Middle frontal gyrus (tissue), 1 donor: Measurements from ENCODE around the gene INCENP.

Source experiments
- DNase-seq: peaks from one replicate; pipeline ENCODE4 v3.0.0-alpha.2; 2015; ENCODE audit warnings: low spot score; ENCODE audit errors: extremely low spot score

INCENP gene

DNA sequence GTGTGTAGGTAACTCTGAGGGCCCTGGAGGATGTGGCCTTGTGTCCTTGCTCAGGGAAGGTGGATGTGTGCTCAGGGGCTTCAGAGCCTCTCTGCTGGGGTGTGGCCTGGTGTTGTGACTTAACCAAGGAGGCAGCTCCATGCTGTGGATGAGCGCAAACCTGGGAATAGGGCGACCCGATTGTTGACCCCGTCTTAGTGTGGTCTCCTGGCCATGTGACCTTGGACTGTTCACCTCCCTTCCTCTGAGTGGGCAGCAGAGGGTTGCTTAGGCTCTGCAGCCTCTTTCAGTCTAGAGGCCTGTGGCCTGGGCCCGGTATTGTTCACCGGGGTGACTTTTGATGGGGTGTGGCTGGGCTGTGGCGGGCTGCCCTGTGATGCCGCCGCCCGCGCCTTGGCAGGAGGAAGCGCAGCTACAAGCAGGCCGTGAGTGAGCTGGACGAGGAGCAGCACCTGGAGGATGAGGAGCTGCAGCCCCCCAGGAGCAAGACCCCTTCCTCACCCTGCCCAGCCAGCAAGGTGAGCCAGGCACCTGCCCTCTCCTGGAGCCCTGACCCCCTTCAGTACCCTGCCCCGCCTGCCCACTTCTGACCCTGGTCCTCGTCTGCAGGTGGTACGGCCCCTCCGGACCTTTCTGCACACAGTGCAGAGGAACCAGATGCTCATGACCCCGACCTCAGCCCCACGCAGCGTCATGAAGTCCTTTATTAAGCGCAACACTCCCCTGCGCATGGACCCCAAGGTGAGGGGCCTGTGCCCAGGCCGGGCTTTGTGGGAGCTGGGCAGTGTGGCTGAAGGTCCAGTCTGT is 16.7 kb downstream of the INCENP start:
- DNase-seq: no peak

DNA sequence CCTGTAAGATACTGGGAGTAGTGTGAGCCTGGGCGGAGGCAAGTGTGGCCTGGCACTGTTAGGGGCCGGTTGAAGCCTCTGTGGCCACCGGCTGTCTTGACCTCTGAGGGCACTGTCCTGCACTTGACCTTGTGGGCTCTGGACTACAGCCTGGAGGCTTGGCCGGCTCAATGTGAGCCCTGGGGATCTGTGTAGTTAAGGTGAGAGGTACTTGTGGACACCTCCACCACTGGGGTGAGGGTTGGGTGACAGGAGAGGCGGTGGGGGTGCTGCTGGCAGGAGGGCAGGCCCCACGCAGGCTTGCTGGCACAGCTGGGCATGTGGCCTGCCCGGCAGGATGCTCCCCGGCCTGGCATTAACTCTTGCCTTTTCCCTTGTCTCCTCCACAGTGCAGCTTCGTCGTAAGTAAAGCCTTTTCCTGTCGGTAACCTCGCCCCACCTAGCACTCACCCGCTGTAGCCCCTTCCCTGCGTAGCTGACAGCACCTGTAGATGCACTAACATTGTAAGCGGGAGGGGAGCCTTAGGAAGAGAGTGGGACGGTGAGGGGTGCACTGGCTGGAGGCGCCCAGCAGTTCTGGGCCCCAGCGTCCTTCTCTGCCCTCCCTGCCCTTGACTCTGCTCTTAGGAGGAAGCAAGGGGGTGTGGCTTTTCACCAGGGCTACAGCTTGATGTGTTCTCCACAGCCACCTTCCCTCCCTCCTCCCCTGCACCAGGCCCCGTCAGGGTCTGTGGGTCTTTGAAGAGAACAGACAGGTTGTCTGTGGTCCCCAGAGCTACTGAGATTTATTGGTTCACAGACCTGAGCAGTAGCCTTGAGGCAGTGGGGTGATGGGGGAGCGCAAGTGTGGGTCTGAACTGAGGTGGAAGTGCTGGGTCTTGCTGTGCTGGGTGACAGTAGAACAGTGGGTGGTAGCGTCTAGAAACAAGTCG is 17.6 kb downstream of the INCENP start:
- DNase-seq: no peak

DNA sequence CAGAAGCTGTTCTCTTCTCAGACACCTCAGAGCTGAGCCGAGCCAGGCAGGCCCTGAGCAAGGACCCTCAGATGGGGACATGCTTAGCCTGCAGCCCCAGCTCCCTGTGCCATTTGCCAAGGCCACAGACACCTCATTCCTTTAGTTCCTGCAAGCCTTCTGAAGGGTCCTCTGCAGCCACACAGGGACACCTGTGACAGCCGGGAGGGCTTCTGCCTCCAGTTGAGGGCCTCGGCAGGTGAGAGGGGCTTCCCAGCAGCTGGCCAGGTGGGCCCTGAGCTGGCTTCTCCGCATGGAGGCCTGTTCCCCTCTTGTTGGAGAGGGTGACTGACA is 18.2 kb downstream of the INCENP start:
- no peak for DNase-seq

GRCh38 chr11:62142921-62143320 is 19.1 kb downstream of the INCENP start:
- no peak for DNase-seq

GRCh38 chr11:62143727-62144126 is 19.9 kb downstream of the INCENP start:
- DNase-seq: no peak

GRCh38 chr11:62144641-62145255 is 20.9 kb downstream of the INCENP start:
- no peak for DNase-seq

DNA sequence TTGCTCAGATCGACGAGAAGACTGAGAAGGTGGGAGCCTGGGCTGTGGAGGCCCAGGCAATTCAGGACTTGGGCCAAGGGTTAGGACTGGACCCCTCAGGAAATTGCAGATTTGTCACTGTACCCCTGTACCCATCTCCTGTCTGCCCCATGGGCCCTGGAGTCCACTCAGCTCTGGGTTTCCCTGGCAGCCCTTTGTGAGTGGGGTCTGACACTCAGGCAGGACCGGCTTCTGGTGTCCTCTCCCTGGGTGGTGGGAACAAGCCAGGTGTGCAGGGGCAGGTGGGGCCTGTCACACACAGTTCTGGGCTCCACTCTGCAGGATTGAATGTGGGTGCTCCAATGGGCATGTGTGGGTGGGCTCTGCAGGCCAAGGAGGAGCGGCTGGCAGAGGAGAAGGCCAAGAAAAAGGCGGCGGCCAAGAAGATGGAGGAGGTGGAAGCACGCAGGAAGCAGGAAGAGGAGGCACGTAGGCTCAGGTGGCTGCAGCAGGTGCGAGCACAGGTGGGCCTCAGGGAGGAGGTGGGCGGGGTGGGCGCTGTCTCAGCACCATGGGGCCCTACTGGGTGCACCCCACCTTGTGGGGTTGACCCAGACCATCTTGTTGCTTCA is 21.6 kb downstream of the INCENP start:
- DNase-seq: no peak

GRCh38 chr11:62146476-62147200 is 22.8 kb downstream of the INCENP start:
- no peak for DNase-seq

- DNase-seq: no peak
Measured at GRCh38 chr11:62147545-62147944, 23.7 kb downstream of the INCENP start.

- no peak for DNase-seq
Measured at GRCh38 chr11:62148271-62148980, 24.6 kb downstream of the INCENP start.

DNA sequence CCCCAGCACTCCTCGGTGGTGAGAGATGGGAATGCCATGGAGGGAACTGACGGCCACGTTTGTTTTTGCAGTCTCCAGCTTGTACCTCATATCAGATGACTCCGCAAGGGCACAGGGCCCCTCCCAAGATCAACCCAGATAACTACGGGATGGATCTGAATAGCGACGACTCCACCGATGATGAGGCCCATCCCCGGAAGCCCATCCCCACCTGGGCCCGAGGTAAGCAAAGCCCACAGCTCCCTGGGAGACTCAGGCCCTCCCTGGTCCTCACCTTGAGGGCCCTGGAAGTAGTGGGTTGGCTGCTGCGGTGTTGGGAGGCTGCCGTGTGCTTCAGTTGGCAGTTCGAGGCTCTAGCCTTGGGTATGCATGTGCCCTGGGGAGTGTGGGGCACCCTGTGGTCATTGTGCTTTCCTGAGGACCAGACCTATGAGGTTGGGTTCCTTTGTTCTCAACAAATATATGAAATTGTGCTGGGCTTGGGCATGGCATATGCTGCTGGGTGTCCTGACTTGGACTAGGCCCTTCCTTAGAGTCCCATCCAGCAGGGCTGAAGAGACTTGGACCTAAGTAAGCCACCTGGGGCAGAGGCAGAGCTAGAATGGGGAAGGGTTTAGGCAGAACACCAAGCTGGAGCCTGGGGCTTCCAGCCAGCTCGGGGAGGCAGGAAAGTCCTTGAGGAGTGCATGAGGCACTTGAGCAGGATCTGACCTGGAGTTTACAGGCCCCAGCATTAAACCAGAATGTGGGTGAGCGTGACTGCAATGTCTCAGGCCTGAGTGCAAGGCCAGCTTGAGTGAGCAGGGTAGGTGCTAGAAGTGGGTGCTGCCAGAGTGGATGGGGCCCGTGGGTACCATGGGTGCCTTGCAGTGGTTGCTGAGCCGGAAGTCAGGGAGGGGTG is 26.4 kb downstream of the INCENP start:
- no peak for DNase-seq

DNA sequence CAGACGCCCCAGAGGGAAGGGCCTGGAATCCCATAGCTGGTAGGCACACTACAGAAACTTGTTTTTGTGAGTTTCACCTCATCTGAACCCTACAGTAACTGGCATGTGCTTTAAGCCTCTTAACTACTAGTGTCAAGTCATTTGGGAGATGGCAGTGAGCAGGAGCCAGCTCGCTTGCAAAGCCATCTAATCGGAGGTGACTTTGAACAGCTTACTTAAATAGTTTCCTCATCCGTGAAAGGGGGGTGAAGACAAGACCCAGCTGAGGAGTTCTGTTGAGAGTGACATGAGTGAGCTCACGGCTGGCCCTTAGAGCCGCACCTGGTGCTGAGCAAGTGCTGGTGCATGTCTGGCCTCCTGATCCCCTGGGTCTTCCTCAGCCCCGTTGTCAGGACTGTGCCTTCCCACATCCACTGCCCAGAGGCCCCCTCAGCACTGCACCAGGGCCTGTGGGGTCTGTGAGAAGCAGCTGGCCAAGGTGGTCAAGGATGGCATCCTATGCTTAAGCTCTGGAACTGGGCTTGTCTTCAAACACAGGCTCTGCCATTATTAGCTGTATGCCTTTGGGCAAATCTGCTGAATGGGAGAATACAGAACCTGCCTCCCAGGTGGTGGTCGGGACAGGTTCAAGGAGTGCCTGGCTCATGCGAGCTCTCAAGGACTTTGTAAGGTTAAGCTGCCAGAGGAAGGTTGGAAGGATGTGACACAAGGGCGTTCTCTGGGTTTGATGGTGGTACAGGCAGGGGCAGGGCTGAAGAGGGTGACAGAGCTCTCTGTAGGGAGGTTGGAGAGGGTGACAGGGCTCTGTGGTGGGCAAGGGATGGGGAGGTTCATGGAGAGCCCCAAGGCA is 27.3 kb downstream of the INCENP start:
- DNase-seq: no peak

- DNase-seq: no peak
Measured at GRCh38 chr11:62151737-62152102, 27.9 kb downstream of the INCENP start.

GRCh38 chr11:62152245-62153086 is 28.7 kb downstream of the INCENP start:
- no peak for DNase-seq

- no peak for DNase-seq
Measured at GRCh38 chr11:62153087-62153395, 29.2 kb downstream of the INCENP start.

DNA sequence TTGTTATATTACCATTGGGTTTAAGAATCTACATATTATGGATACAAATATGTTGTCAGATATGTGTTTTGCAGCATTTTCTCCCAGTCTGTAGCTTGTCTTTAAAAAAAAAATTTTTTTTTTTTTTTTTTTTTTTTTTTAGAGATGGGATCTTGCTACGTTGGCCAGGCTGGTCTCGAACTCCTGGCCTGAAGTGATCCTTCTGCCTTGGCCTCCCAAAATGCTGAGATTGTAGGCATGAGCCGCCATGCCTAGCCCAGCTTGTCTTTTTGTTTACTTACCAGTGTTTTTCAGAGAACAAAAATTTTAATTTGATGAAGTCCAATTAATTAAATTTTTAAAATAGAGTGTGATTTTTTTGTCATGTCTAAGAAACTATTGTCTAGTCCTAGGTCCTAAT is 29.8 kb downstream of the INCENP start:
- DNase-seq: no peak

DNA sequence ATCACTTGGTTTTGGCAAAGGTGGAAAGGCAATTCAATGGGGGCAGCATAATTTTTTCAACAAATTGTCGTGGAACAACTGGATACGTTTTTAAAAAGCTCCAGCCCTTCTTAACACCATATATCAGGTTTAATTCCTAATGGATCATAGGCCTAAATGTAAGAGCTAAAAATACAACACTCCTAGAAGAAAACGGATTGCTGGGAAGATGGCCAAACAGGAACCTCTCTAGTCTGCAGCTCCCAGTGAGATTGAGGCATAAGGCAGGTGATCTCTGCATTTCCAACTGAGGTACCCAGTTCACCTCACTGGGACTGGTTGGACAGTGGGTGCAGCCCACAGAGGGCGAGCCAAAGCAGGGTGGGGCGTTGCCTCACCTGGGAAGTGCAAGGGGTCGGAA is 33.8 kb downstream of the INCENP start:
- DNase-seq: no peak

GRCh38 chr11:62166371-62166770 is 42.6 kb downstream of the INCENP start:
- no peak for DNase-seq
